Skeletal muscle cell (primary cell): ENCODE results near the gene NFIX.

Experiments
- DNase-seq: peaks from one replicate; pipeline ENCODE4 v3.0.0-alpha.2; 2010; ENCODE audit warnings: low read depth
- H3K4me3 ChIP-seq: 2 replicates; pipeline ENCODE4 v1.5.1; 2011; ENCODE audit warnings: low read depth, mild to moderate bottlenecking, control low read depth, low read length, moderate library complexity

NFIX gene

GRCh38 chr19:13044231-13044836 lies 49.1 kb downstream of the NFIX start:
- no peak overlapping the region for H3K4me3 ChIP-seq
- no peak for DNase-seq

GRCh38 chr19:13045812-13046211 lies 50.5 kb downstream of the NFIX start:
- no peak for DNase-seq
- no peak overlapping the region for H3K4me3 ChIP-seq

- H3K4me3 ChIP-seq, result no peak overlapping the region
- no peak for DNase-seq
Observed at GRCh38 chr19:13047374-13047773, 52.1 kb downstream of the NFIX start.

GRCh38 chr19:13050274-13050673 lies 55.0 kb downstream of the NFIX start:
- no peak for DNase-seq
- H3K4me3 ChIP-seq, result no peak overlapping the region

- DNase-seq, result no peak
- H3K4me3 ChIP-seq, result no peak overlapping the region
Observed at GRCh38 chr19:13051557-13052165, 56.4 kb downstream of the NFIX start.

GRCh38 chr19:13052447-13053175 lies 57.3 kb downstream of the NFIX start:
- DNase-seq, result no peak
- H3K4me3 ChIP-seq, result no peak overlapping the region

GRCh38 chr19:13053238-13053637 lies 58.0 kb downstream of the NFIX start:
- no peak overlapping the region for H3K4me3 ChIP-seq
- no peak for DNase-seq

- H3K4me3 ChIP-seq, result no peak overlapping the region
- DNase-seq, result peak; percentile 60
Observed at GRCh38 chr19:13053761-13054625, 58.7 kb downstream of the NFIX start.

GRCh38 chr19:13054626-13055212 lies 59.4 kb downstream of the NFIX start:
- no peak overlapping the region for H3K4me3 ChIP-seq
- no peak for DNase-seq

- DNase-seq, result peak; percentile 77
Observed at GRCh38 chr19:13055213-13056051, 60.2 kb downstream of the NFIX start.

GRCh38 chr19:13056052-13056660 lies 60.9 kb downstream of the NFIX start:
- peak; percentile 32 for DNase-seq
- peak overlapping the region; percentile 26 for H3K4me3 ChIP-seq

More at GRCh38 chr19:13055213-13056051, 60.2 kb downstream of the NFIX start:
- peak overlapping the region; percentile 26 for H3K4me3 ChIP-seq

- DNase-seq, result no peak
- H3K4me3 ChIP-seq, result no peak overlapping the region
Observed at GRCh38 chr19:13057147-13057572, 61.9 kb downstream of the NFIX start.

- no peak overlapping the region for H3K4me3 ChIP-seq
- DNase-seq, result no peak
Observed at GRCh38 chr19:13057744-13058143, 62.5 kb downstream of the NFIX start.

GRCh38 chr19:13058951-13059660 lies 63.8 kb downstream of the NFIX start:
- DNase-seq, result no peak
- H3K4me3 ChIP-seq, result no peak overlapping the region

- DNase-seq, result no peak
- H3K4me3 ChIP-seq, result no peak overlapping the region
Observed at GRCh38 chr19:13060233-13060963, 65.1 kb downstream of the NFIX start.

- DNase-seq, result no peak
- H3K4me3 ChIP-seq, result peak overlapping the region; percentile 14
Observed at GRCh38 chr19:13060964-13061927, 66.0 kb downstream of the NFIX start.
